H1 (cell line): ENCODE measurements around the gene TFRC. TPM values are rescaled to one million over a fixed set of nuclear protein-coding genes. Genes with fewer than 3 reads are reported as not detected.

ENCODE experiments used
- CTCF ChIA-PET: fragments of 300-600 bp; sonication (Branson Sonifier 250); formaldehyde crosslinking; loops from one replicate; lab custom pipeline; 2021; ENCODE audit not compliant: partially characterized antibody; lab: Charles Lee
- POLR2A ChIA-PET: fragments of 300-600 bp; sonication (Branson Sonifier 250); formaldehyde crosslinking; loops from one replicate; lab custom pipeline; 2021; ENCODE audit warnings: inconsistent platforms; ENCODE audit not compliant: partially characterized antibody; lab: Charles Lee
- DNase-seq, 2 experiments: peaks; one replicate each; pipeline versions ENCODE4 v3.0.0 to v3.0.0-alpha.2; 2010 to 2022; ENCODE audit warnings: low spot score in 2 of 2, low read depth in 1 of 2, mixed read lengths in 1 of 2
- FAIRE-seq: peaks from 2 replicates; lab custom pipeline; 2011; peaks lifted over from hg19 to GRCh38; lab: Jason Lieb, UNC
- H2AFZ ChIP-seq: 2 replicates; pipeline ENCODE4 v1.8.1; 2012; ENCODE audit warnings: low read length, inconsistent platforms
- H2AK5ac ChIP-seq: 2 replicates; pipeline ENCODE4 v1.6.1; 2013; ENCODE audit warnings: low read depth, low read length
- H2BK120ac ChIP-seq: replicated peaks from 2 replicates; pipeline ENCODE3; 2013; ENCODE audit warnings: low read depth, low read length, inconsistent platforms
- H2BK12ac ChIP-seq: 2 replicates; pipeline ENCODE4 v1.6.1; 2013; ENCODE audit warnings: low read depth, low read length
- H2BK15ac ChIP-seq: 2 replicates; pipeline ENCODE4 v1.6.1; 2013; ENCODE audit warnings: low read length
- H2BK20ac ChIP-seq: 2 replicates; pipeline ENCODE4 v1.6.1; 2013; ENCODE audit warnings: low read length
- H2BK5ac ChIP-seq: 2 replicates; pipeline ENCODE4 v1.6.1; 2013; ENCODE audit warnings: low read depth, low read length
- H3K14ac ChIP-seq: 2 replicates; pipeline ENCODE4 v1.6.1; 2013; ENCODE audit warnings: inconsistent platforms; ENCODE audit not compliant: insufficient read length
- H3K18ac ChIP-seq: 2 replicates; pipeline ENCODE4 v1.6.1; 2013; ENCODE audit warnings: low read length; ENCODE audit errors: extremely low read depth
- H3K23ac ChIP-seq: 2 replicates; pipeline ENCODE4 v1.6.1; 2013; ENCODE audit warnings: inconsistent platforms; ENCODE audit not compliant: insufficient read length
- H3K23me2 ChIP-seq: 2 replicates; pipeline ENCODE4 v1.6.1; 2013; ENCODE audit warnings: low read depth, low read length
- H3K27ac ChIP-seq: 2 replicates; pipeline ENCODE4 v1.6.1; 2011; ENCODE audit warnings: low read depth, low read length, inconsistent platforms
- H3K27me3 ChIP-seq, 4 experiments: replicated peaks in 1 of 4; 1 replicate in 1 of 4; 2 replicates in 3 of 4; pipeline versions ENCODE4 v1.6.1 to v1.8.1; 2011 to 2013; ENCODE audit warnings: low read length in 3 of 4, mild to moderate bottlenecking in 3 of 4, inconsistent platforms in 2 of 4, mixed read lengths in 2 of 4, moderate library complexity in 1 of 4; ENCODE audit not compliant: control insufficient read depth in 3 of 4, insufficient read depth in 3 of 4; ENCODE audit errors: extremely low read depth in 1 of 4
- H3K36me3 ChIP-seq, 4 experiments: 2 replicates each; pipeline versions ENCODE4 v1.6.1 to v1.8.1; 2011 to 2013; ENCODE audit warnings: mild to moderate bottlenecking in 4 of 4, low read length in 3 of 4, moderate library complexity in 2 of 4, control low read depth in 1 of 4, inconsistent platforms in 1 of 4; ENCODE audit not compliant: insufficient read depth in 4 of 4, control insufficient read depth in 2 of 4
- H3K4ac ChIP-seq: replicated peaks from 2 replicates; pipeline ENCODE3; 2013; ENCODE audit warnings: low read length, low read depth, mixed read lengths, inconsistent platforms; ENCODE audit not compliant: insufficient read length
- H3K4me1 ChIP-seq, 4 experiments: replicated peaks in 1 of 4; 1 replicate in 1 of 4; 2 replicates in 3 of 4; pipeline versions ENCODE4 v1.6.1 to v1.8.1; 2011 to 2013; ENCODE audit warnings: low read length in 3 of 4, inconsistent platforms in 2 of 4, mixed read lengths in 1 of 4; ENCODE audit not compliant: insufficient read depth in 4 of 4, control insufficient read depth in 3 of 4
- H3K4me2 ChIP-seq, 2 experiments: 2 replicates each; pipeline versions ENCODE4 v1.6.1 to v1.8.1; 2011 to 2013; ENCODE audit warnings: low read depth in 2 of 2, low read length in 2 of 2, control low read depth in 1 of 2, inconsistent platforms in 1 of 2, mild to moderate bottlenecking in 1 of 2; ENCODE audit not compliant: insufficient read depth in 1 of 2
- H3K4me3 ChIP-seq, 4 experiments: fragments of 200-600, 300-600 bp in 1 of 4; sonication (generic), shearing (Covaris generic), sonication (Bioruptor Twin) in 1 of 4; 2 replicates each; pipeline versions ENCODE4 v1.5.1 to v1.8.1; 2011 to 2016; ENCODE audit warnings: low read length in 4 of 4, low read depth in 3 of 4, control low read depth in 2 of 4, inconsistent platforms in 2 of 4, mild to moderate bottlenecking in 2 of 4, mixed read lengths in 1 of 4, moderate library complexity in 1 of 4; ENCODE audit not compliant: insufficient read depth in 2 of 4; ENCODE audit errors: extremely low read depth in 1 of 4
- H3K56ac ChIP-seq: replicated peaks from 2 replicates; pipeline ENCODE3; 2013; ENCODE audit warnings: low read depth, mild to moderate bottlenecking, mixed read lengths, low read length, inconsistent platforms; ENCODE audit not compliant: insufficient read length
- H3K79me1 ChIP-seq: 2 replicates; pipeline ENCODE4 v1.6.1; 2013; ENCODE audit warnings: low read depth, low read length, control low read depth
- H3K79me2 ChIP-seq, 2 experiments: 2 replicates each; pipeline versions ENCODE4 v1.6.1 to v1.8.1; 2012 to 2013; ENCODE audit warnings: low read length in 2 of 2, mild to moderate bottlenecking in 2 of 2, inconsistent platforms in 1 of 2; ENCODE audit not compliant: insufficient read depth in 2 of 2, control insufficient read depth in 1 of 2
- H3K9ac ChIP-seq, 4 experiments: replicated peaks in 1 of 4; 1 replicate in 1 of 4; 2 replicates in 3 of 4; pipeline versions ENCODE4 v1.6.1 to v1.8.1; 2011 to 2013; ENCODE audit warnings: low read depth in 3 of 4, low read length in 3 of 4, control low read depth in 2 of 4, mild to moderate bottlenecking in 2 of 4, moderate library complexity in 2 of 4, inconsistent platforms in 1 of 4; ENCODE audit errors: extremely low read depth in 1 of 4
- H3K9me3 ChIP-seq, 2 experiments: 2 replicates each; pipeline versions ENCODE4 v1.6.1 to v1.8.1; 2012 to 2013; ENCODE audit warnings: mild to moderate bottlenecking in 2 of 2, moderate library complexity in 2 of 2, control low read depth in 1 of 2, inconsistent platforms in 1 of 2, low read depth in 1 of 2, low read length in 1 of 2, mixed read lengths in 1 of 2; ENCODE audit not compliant: insufficient read depth in 2 of 2
- H4K20me1 ChIP-seq, 2 experiments: replicated peaks in 1 of 2; 2 replicates each; pipeline versions ENCODE3 to v1.8.1; 2011 to 2013; ENCODE audit warnings: inconsistent platforms in 2 of 2, low read length in 2 of 2, mild to moderate bottlenecking in 1 of 2; ENCODE audit not compliant: insufficient read depth in 2 of 2, control insufficient read depth in 1 of 2
- H4K5ac ChIP-seq: 2 replicates; pipeline ENCODE4 v1.6.1; 2013; ENCODE audit warnings: low read length, low read depth, mixed read lengths, inconsistent platforms; ENCODE audit not compliant: insufficient read length
- H4K8ac ChIP-seq: 2 replicates; pipeline ENCODE4 v1.8.0; 2013; ENCODE audit warnings: mild to moderate bottlenecking, moderate library complexity, low read length, inconsistent platforms; ENCODE audit not compliant: insufficient read depth; ENCODE audit errors: extremely low read depth
- H4K91ac ChIP-seq: replicated peaks from 2 replicates; pipeline ENCODE3; 2013; ENCODE audit warnings: low read length, mixed read lengths, inconsistent platforms; ENCODE audit not compliant: insufficient read length
- BCL11A ChIP-seq, 2 experiments: IDR thresholded peaks; one replicate each; pipeline ENCODE4 v1.6.1; 2011; ENCODE audit warnings: low read depth in 2 of 2, low read length in 2 of 2, mild to moderate bottlenecking in 2 of 2
- CHD1 ChIP-seq: IDR thresholded peaks from 2 replicates; pipeline ENCODE4 v1.6.1; 2012; ENCODE audit warnings: low read depth, low read length, improper control_type of control experiment
- CHD2 ChIP-seq: IDR thresholded peaks from 2 replicates; pipeline ENCODE4 v1.6.1; 2012; ENCODE audit warnings: low read length, improper control_type of control experiment
- JUN ChIP-seq: IDR thresholded peaks from 2 replicates; pipeline ENCODE4 v1.6.1; 2011; ENCODE audit warnings: low read depth, mild to moderate bottlenecking, improper control_type of control experiment, low read length
- RAD21 ChIP-seq, 2 experiments: IDR thresholded peaks in 1 of 2; conservative IDR thresholded peaks in 1 of 2; 2 replicates each; pipeline ENCODE4 v1.6.1; 2011; ENCODE audit warnings: low read depth in 2 of 2, low read length in 2 of 2, improper control_type of control experiment in 1 of 2, inconsistent platforms in 1 of 2, mild to moderate bottlenecking in 1 of 2, moderate library complexity in 1 of 2
- SP2 ChIP-seq: IDR thresholded peaks from 2 replicates; pipeline ENCODE4 v1.6.1; 2012; ENCODE audit warnings: mild to moderate bottlenecking, low read length, inconsistent platforms
- SUZ12 ChIP-seq: fragments of 200-600 bp; sonication (generic); IDR thresholded peaks from 2 replicates; pipeline ENCODE4 v1.6.1; 2012; ENCODE audit warnings: mild to moderate bottlenecking, inconsistent platforms, low read length, moderate library complexity, mixed read lengths
- WGBS, 2 experiments: shearing (Covaris generic) in 1 of 2; methylation state at CpG; one replicate each; pipeline versions ENCODE4 v1.1.6 to v1.1.7; 2013 to 2015; ENCODE audit warnings: low lambda C conversion rate in 2 of 2, mixed read lengths in 2 of 2, inconsistent platforms in 1 of 2, low coverage in 1 of 2, missing lambda C conversion rate in 1 of 2; ENCODE audit not compliant: insufficient replicate concordance in 2 of 2, insufficient coverage in 1 of 2, insufficient read length in 1 of 2; ENCODE audit errors: extremely low coverage in 1 of 2, missing lambda C conversion rate in 1 of 2; 5-methylcytosine and 5-hydroxymethylcytosine counted together
- polyA plus RNA-seq, 7 experiments: library from polyadenylated mRNA; depleted of rRNA in 3 of 7; stranded (reverse) in 5 of 7; unstranded in 2 of 7; fragments of >200 nt in 5 of 7; fragments of 200-250 nt in 2 of 7; gene quantifications; 1 replicate in 5 of 7; 2 replicates in 1 of 7; 4 replicates in 1 of 7; pipeline versions ENCODE4 v1.2.1 to v1.2.3, GENCODE V29; 2011 to 2013; ENCODE audit warnings: missing spikeins in 2 of 7, mixed read lengths in 2 of 7
- total RNA-seq: library from RNA; stranded (reverse); fragmentation: NEBNext Ultra II Directional; extraction: Animal tissue kit (Norgen Biotek cat#: 25700); gene quantifications from 2 replicates; pipeline ENCODE4 v1.2.1, GENCODE V29; 2021

Gene TFRC
- total and polyA plus RNA-seq, 2 of the 8 experiments (the other 6 are each of a cell fraction or from before 2014, with no cell fraction given) = 67.3 to 161 TPM

GRCh38 chr3:196003611-196004010, 78.3 kb downstream of the TFRC start:
- H3K4ac ChIP-seq = no peak overlapping the region
- no peak overlapping the region for H2BK15ac ChIP-seq
- ChIA-PET POLR2A (no interaction called here), CTCF (interaction anchor here (0.6 to 2.0 kb wide), 9 partner anchors 10 to 175 kb away, joined by 3 to 13 read pairs (median 4); no protein-coding TSS in a partner anchor)
- no peaks in the 10 kb centered on the region for H3K36me3 ChIP-seq
- no peak overlapping the region for H3K9ac ChIP-seq
- H3K23me2 ChIP-seq = no peaks in the 10 kb centered on the region
- H2BK12ac ChIP-seq = no peak overlapping the region
- H2BK20ac ChIP-seq = no peak overlapping the region
- H4K5ac ChIP-seq = no peak overlapping the region
- no peak for DNase-seq
- H3K18ac ChIP-seq = no peak overlapping the region
- no peak overlapping the region for H3K23ac ChIP-seq
- no peaks in the 10 kb centered on the region for H3K4me1 ChIP-seq
- no peaks in the 10 kb centered on the region for H4K20me1 ChIP-seq
- no peak overlapping the region for H2AK5ac ChIP-seq
- H4K8ac ChIP-seq = no peak overlapping the region
- H3K4me3 ChIP-seq = no peak overlapping the region
- no peak overlapping the region for H3K4me2 ChIP-seq
- no peaks in the 10 kb centered on the region for H3K27me3 ChIP-seq
- H3K27ac ChIP-seq = no peak overlapping the region
- WGBS, 2 experiments = 90% methylated on average over 12 of the region's 12 CpGs; no CpG with 5 or more reads in 1 of the 2 experiments
- H4K91ac ChIP-seq = no peak overlapping the region
- H3K56ac ChIP-seq = no peak overlapping the region
- H3K79me1 ChIP-seq = no peaks in the 10 kb centered on the region
- no peak for FAIRE-seq
- no peak overlapping the region for H2AFZ ChIP-seq
- no peak overlapping the region for H3K14ac ChIP-seq
- no peak overlapping the region for H2BK5ac ChIP-seq
- H3K79me2 ChIP-seq = no peaks in the 10 kb centered on the region
- H2BK120ac ChIP-seq = no peak overlapping the region
- peaks cover 22 to 45% of the 10 kb centered on the region in 2 experiments for H3K9me3 ChIP-seq
- TF ChIP-seq SP2 (no peak), CHD1 (no peak), SUZ12 (no peak), CHD2 (no peak), RAD21 (IDR thresholded peaks at IDR 0.05 in 1 of 2, conservative IDR thresholded peaks at IDR 0.05 in 1 of 2; ENCODE audit: low read depth in 2 of 2, low read length in 2 of 2) (no peak), BCL11A (IDR thresholded peaks at IDR 0.05; ENCODE audit: low read depth in 2 of 2, low read length in 2 of 2) (no peak), JUN (no peak)
